SK-N-MC (cell line): ENCODE results near the gene GTF3C2.

Source experiments
- EZH2 ChIP-seq: fragments of 200-600 bp; sonication (generic); IDR thresholded peaks from one replicate; pipeline ENCODE4 v1.6.1; 2017; ENCODE audit warnings: antibody characterized with exemption
- FOXP2 ChIP-seq: optimal IDR thresholded peaks from 2 replicates; pipeline ENCODE3; 2011; ENCODE audit warnings: mild to moderate bottlenecking, moderate library complexity; ENCODE audit not compliant: insufficient read depth; ENCODE audit errors: extremely low read length, control extremely low read depth
- POLR2AphosphoS5 ChIP-seq: IDR thresholded peaks from 2 replicates; pipeline ENCODE4 v1.6.1; 2012; ENCODE audit warnings: mild to moderate bottlenecking, low read depth, low read length, borderline replicate concordance

GRCh38 chr2:27353762-27354596, 2.6 kb downstream of the GTF3C2 start:
- TF ChIP-seq POLR2AphosphoS5, result no peak
- TF ChIP-seq EZH2, result no peak
- TF ChIP-seq FOXP2, result no peak
